K562 (cell line): ENCODE results near the gene PNKD. TPM values are rescaled to one million over a fixed set of nuclear protein-coding genes. Genes with fewer than 3 reads are reported as not detected.
A peak's percentile ranks its signal among the peaks of the same experiment; 100 is the strongest.

Experiments used
- CHD7 ChIP-seq: fragments of 200-600 bp; sonication (generic); IDR thresholded peaks from one replicate; pipeline ENCODE4 v1.6.1; 2012; ENCODE audit warnings: mild to moderate bottlenecking, low read depth, low read length, inconsistent platforms
- GABPB1 ChIP-seq: sonication (generic); formaldehyde crosslinking; IDR thresholded peaks from 2 replicates; pipeline ENCODE4 v1.8.0; 2022; ENCODE audit warnings: mild to moderate bottlenecking, missing genetic modification reagents
- HCFC1 ChIP-seq: IDR thresholded peaks from 2 replicates; pipeline ENCODE4 v1.6.1; 2012; ENCODE audit warnings: low read depth, low read length, improper control_type of control experiment
- KLF10 ChIP-seq: fragments of 250-450 bp; sonication (Bioruptor Pico); IDR thresholded peaks from 2 replicates; pipeline ENCODE4 v1.6.1; 2021; ENCODE audit warnings: matching md5 sums
- NR2C2 ChIP-seq, 2 experiments: fragments of 200-800 bp in 1 of 2; sonication (Bioruptor generic) in 1 of 2; sonication (generic) in 1 of 2; formaldehyde crosslinking in 1 of 2; IDR thresholded peaks; 2 replicates each; pipeline versions ENCODE4 v1.6.1 to v1.8.0; 2016 to 2022; ENCODE audit warnings: mild to moderate bottlenecking in 1 of 2, missing compliant biosample characterization in 1 of 2, missing genetic modification characterization in 1 of 2, missing genetic modification reagents in 1 of 2
- NR3C1 ChIP-seq: sonication (generic); formaldehyde crosslinking; IDR thresholded peaks from 2 replicates; pipeline ENCODE4 v1.8.1; 2022; ENCODE audit warnings: missing genetic modification reagents
- PCBP2 ChIP-seq: fragments of 200-400 bp; formaldehyde crosslinking; IDR thresholded peaks from 2 replicates; pipeline ENCODE4 v1.6.1; 2018; ENCODE audit warnings: low read length, low read depth, mild to moderate bottlenecking, moderate library complexity; ENCODE audit not compliant: poor library complexity, severe bottlenecking
- POLR2AphosphoS5 ChIP-seq: IDR thresholded peaks from 2 replicates; pipeline ENCODE4 v1.6.1; 2011; ENCODE audit warnings: mild to moderate bottlenecking, low read depth, low read length, moderate library complexity; ENCODE audit not compliant: control insufficient read depth, insufficient read depth
- RCOR1 ChIP-seq, 2 experiments: IDR thresholded peaks; 2 replicates each; pipeline ENCODE4 v1.6.1; 2012; ENCODE audit warnings: low read depth in 2 of 2, low read length in 2 of 2, borderline replicate concordance in 1 of 2, improper control_type of control experiment in 1 of 2
- TGIF2 ChIP-seq: sonication (generic); formaldehyde crosslinking; IDR thresholded peaks from 2 replicates; pipeline ENCODE4 v1.8.1; 2022; ENCODE audit warnings: mild to moderate bottlenecking, missing genetic modification reagents, moderate library complexity
- THRA ChIP-seq: fragments of 450-650 bp; IDR thresholded peaks from 2 replicates; pipeline ENCODE4 v1.6.1; 2017; ENCODE audit warnings: mild to moderate bottlenecking, moderate library complexity
- ZNF280B ChIP-seq: fragments of 250-450 bp; sonication (Bioruptor Pico); IDR thresholded peaks from 2 replicates; pipeline ENCODE4 v1.5.1; 2021; ENCODE audit warnings: mild to moderate bottlenecking
- polyA plus RNA-seq, 8 experiments: library from polyadenylated mRNA; depleted of rRNA in 4 of 8; stranded (reverse) in 5 of 8; unstranded in 3 of 8; fragments of >200 nt; fragmentation: Nextera tagmentation in 2 of 8; fragmentation: Illumina TruSeq in 1 of 8; extraction: Ambion mirVana in 2 of 8; extraction: Trizol in 1 of 8; gene quantifications; 2 replicates each; pipeline versions ENCODE4 v1.2.1 to v1.2.3, GENCODE V29; 2011 to 2014; ENCODE audit warnings: inconsistent platforms in 1 of 8, missing spikeins in 1 of 8
- total RNA-seq, 7 experiments: library from RNA; depleted of rRNA in 6 of 7; stranded (reverse); fragments of >200 nt in 6 of 7; fragmentation: Illumina TruSeq in 2 of 7; extraction: Trizol in 2 of 7; gene quantifications; 2 replicates each; pipeline versions ENCODE4 v1.2.1 to v1.2.3, GENCODE V29; 2011 to 2021; ENCODE audit warnings: low replicate concordance in 1 of 7

Gene PNKD
- total and polyA plus RNA-seq, 9 of the 15 experiments (the other 6 are each of a cell fraction or from before 2014, with no cell fraction given): 26.0 to 105 (median 60.1) TPM

DNA sequence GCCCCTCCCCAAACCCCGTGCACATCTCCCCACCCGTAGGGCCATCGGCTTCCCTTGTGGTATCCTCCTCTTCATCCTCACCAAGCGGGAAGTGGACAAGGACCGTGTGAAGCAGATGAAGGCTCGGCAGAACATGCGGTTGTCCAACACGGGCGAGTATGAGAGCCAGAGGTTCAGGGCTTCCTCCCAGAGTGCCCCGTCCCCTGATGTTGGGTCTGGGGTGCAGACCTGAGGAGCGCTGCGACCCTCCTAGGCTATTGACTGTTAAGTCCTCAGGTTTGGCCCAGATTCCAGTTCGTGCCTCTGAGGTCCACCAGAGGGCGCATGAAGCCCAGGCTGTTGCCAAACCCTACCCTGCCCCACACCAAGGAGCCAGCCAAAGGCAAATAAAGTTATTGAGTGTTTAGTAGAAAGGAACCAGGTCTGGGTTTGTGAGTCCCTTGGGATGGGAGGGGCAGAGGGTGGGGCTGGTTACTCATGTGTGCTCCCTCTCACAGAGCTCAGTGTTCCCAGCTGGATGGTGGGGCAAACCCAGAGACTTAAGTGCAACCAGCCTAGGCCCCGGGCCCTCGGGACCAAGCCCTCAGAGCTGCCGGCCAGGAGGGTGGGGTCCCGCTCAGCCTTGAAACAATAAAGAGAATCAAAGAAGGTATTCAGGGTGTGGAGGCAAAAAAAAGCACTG is 2.4 kb downstream of the PNKD start (continued):
- no peak for TF ChIP-seq CHD7
- TF ChIP-seq ZNF280B (CRISPR knock-in tag): no peak
- TF ChIP-seq THRA: no peak
- TF ChIP-seq RCOR1 (IDR thresholded peaks at IDR 0.05; ENCODE audit: borderline replicate concordance in 1 of 2, low read depth in 2 of 2, low read length in 2 of 2): peak in 1 of 2 experiments; percentile 61; a peak in 1 of 4 replicates
- TF ChIP-seq TGIF2 (CRISPR knock-in tag): no peak
- no peak for TF ChIP-seq KLF10 (CRISPR knock-in tag)
- TF ChIP-seq NR3C1: no peak
- no peak for TF ChIP-seq NR2C2 (CRISPR knock-in tag; IDR thresholded peaks at IDR 0.05)
- TF ChIP-seq NR2C2 (tag; IDR thresholded peaks at IDR 0.05): no peak
- TF ChIP-seq PCBP2: no peak
- TF ChIP-seq HCFC1: peak; percentile 37; the same call in 1 of the 2 replicates
- peak; percentile 41; the same call in 1 of the 2 replicates for TF ChIP-seq POLR2AphosphoS5
- TF ChIP-seq GABPB1: peak; percentile 8; the same call in 1 of the 2 replicates
